Left kidney (tissue), 2 donors: ENCODE data around the gene ECHS1. TPM values are rescaled to one million over a fixed set of nuclear protein-coding genes. Genes with fewer than 3 reads are reported as not detected.
"Not testable (repeated sequence)": the region's sequence is repeated elsewhere in the genome, so short reads cannot be mapped to it uniquely, and the experiment has no call there.

Experiments used
- DNase-seq: peaks from one replicate; pipeline ENCODE4 v3.0.0-alpha.2; 2013
- polyA plus RNA-seq: library from polyadenylated mRNA; unstranded; fragments of 120-200 nt; gene quantifications from one replicate; pipeline ENCODE4 v1.2.1, GENCODE V29; 2013; ENCODE audit not compliant: insufficient read length

Gene ECHS1
- polyA plus RNA-seq, 1 donor: 128 TPM

DNA sequence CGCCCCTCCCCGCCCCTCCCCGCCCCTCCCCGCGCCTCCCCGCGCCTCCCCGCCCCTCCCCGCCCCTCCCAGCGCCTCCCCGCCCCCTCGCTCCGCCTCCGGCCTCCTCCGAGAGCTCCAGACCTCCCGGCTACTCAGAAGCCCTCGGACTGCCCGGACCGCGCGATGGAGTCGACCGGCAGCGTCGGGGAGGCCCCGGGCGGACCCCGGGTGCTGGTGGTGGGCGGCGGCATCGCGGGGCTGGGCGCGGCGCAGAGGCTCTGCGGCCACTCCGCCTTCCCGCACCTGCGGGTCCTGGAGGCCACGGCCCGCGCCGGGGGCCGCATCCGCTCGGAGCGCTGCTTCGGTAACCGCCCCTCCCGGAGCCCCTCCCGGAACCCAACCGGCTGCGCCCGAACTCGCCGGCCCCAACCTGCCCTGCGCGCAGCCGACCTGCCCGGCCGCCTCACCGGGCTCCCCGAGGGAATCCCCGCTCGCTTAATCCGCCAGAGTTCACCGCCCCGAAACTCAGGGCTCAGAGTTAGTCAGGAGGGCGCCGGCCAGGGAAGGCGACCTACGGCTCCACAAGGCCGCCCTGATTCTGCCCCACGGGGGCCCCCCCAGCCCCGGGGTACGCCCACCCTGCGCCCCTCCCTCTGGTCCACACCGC is 6.1 kb upstream of the ECHS1 start, which contains the start of gene PAOX:
PAOX (plus strand) TSS at position 111 of the 649 bp plus-strand sequence; CDS start at position 166, 55 bp downstream.
- no peak for DNase-seq

DNA sequence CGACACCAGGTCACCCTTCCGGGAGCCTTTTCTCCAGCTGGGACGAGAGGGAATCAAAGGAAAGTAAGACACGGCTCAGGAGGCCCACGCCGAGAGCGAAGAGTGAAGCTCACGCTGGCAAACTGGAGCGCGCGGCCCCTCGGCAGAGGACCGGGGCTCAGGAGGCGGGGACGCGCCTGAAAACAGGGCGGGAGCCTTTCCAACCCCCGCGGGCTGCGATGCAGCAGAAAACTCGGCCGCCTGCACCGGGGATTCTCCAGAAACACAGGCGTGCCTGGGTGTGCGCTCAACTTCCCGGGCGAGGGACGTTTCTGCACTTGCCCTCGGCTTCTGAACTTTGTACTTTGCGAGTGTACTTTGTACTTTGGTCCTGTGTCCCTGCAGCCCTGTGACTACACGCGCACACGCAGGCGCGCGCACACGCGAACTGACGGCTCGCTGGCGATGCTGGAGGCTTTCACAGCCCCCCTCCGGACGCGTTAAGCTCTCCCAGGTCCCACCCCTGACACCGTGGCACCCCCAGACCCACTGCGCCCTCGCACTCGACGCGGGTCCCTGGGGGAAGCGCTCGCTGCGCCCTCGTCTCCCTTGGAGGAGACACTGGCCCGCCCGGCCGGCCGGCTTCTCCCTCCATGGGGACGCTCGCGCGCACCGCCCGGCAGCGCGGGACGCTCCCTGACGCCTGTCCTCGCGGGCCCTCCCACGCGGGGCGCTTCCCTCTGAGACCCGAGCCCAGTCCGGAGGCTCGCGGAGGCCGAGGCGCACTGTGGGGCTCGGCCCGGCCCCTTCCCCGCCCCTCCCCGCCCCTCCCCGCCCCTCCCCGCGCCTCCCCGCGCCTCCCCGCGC is 5.3 kb upstream of the ECHS1 start:
- DNase-seq: no peak

DNA sequence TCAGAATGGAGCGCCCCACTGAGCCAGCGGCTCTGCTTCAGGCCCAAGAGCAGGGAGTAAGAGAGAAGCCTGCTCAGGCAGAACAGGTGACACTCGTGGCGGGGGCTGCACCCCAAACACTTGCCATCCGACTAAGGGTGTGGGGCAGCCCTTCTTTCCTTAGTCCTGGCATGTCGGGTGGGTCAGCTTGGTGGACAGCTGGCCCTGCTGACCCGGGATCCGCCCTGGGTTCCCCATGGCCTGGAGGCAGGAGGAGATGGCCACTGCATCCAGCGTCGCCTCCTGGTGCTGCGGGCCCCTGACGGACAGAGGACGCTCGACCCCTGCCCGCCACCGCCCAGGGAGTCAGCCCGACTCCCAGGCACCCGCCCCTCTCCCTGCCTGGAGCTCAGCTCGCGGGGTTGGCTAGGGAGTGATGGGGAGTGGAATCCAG is 4.7 kb upstream of the ECHS1 start:
- DNase-seq: no peak

- no peak for DNase-seq
Observed at GRCh38 chr10:133377025-133377817, 4.1 kb upstream of the ECHS1 start.

DNA sequence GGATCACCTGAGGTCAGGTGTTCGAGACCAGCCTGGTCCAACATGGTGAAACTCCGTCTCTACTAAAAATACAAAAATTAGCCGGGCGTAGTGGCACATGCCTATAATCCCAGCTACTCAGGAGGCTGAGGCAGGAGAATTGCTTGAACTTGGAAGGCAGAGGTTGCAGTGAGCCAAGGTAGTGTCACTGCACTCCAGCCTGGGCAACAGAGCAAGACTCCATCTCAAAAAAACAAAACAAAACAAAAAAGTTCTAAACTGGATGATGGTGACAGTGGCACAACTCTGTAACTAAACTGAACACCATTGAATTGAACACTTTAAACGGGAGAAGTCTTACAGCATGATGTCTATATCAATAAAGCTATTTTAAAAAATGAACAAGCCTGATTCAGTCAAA is 3.0 kb upstream of the ECHS1 start:
- DNase-seq: not testable (repeated sequence)

GRCh38 chr10:133375357-133376115 is 2.4 kb upstream of the ECHS1 start:
- no peak for DNase-seq

GRCh38 chr10:133372507-133372906 is 647 bp downstream of the ECHS1 start:
- DNase-seq: no peak

- no peak for DNase-seq
Observed at GRCh38 chr10:133370030-133370786, 2.9 kb downstream of the ECHS1 start.

DNA sequence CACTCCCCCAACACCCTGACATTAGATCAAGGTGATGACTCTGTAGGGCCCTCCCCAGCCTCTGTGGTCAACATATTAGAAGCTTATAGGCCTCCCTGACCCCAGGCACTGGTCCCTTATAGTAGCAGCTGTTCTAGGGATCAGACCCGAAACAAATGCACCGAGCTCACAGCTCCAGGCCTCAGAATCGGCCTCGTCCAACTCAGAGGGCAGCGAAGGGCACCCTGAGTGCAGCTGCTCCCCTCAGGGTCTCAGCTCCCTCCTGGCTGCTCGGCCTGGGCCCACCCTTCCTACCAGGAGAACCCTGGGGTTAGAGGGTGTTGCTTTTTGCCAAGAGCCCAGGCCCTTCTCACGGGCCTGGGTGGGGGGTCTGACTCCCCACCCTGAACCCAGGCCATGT is 5.0 kb downstream of the ECHS1 start:
- DNase-seq: no peak

GRCh38 chr10:133367461-133367860 is 5.7 kb downstream of the ECHS1 start:
- not testable (repeated sequence) for DNase-seq

- DNase-seq: no peak
Observed at GRCh38 chr10:133366751-133367150, 6.4 kb downstream of the ECHS1 start.

GRCh38 chr10:133366130-133366478 is 7.0 kb downstream of the ECHS1 start:
- DNase-seq: no peak

DNA sequence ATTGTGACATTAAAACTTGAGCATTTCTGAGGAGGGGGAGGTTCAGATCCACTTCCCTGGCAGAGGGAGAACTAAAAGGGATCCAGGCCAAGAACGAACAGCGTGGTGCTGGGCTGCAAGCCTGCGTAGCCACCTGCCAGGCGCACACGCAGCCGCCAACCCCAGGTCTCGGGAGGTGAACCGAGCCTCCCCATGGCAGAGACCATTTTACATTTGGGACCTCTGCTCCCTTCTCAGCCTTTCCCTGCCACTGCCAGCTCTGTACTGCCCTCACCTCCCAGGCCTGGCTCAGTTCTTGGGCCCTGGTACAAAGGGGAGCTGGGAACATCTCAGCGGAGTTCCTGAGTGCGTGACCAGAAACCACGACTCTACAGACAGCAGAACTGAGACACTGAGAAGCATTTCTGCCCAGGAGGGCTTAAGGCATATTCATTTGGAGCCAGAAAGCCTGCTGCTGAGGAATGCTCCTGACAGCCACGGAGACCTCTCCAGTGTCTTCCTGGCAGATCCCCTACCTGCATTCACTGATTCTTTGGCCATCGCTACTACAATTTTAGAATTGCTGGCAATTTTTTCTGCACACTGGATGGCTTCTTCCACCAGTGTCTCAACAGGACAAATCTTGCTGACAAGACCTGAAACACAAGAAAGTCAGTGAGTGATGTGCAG is 7.6 kb downstream of the ECHS1 start:
- no peak for DNase-seq

DNA sequence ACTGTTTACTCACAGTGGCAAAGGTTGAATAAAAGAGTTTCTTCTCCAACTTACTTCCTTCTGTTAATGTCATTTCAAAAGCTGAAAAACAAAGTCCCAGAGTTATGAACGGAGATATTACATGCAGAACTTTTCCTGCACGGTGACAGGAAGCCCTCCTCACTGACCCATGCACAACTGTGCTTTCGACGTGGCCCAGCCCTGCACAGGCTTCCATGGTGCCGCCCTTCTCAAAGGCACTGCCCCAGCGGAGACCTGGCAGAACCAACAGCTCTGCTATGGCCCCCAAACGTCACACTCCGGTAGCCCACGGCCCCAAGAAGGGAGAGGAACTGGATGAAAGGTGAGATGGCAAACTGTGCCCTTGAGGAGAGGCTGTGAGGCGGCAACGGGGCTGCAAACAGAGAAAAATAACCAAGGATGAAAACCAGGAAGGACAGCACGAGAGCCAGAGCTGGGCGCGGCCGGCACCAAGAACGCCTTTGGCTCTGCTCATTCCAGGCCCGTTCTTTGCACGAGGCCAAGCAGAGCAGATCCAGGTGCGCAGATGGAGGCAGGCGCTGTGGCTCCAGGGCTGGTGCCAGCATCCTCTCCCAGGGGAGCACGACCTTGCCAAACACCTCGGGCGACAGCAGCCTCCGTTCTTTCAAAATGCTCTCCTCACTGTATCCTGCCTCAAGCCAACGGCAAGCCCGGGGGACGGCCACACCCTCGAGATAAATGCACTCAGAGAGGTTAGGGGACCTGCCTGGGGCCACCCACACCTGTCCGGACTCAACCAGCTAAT is 8.3 kb downstream of the ECHS1 start:
- DNase-seq: no peak

DNA sequence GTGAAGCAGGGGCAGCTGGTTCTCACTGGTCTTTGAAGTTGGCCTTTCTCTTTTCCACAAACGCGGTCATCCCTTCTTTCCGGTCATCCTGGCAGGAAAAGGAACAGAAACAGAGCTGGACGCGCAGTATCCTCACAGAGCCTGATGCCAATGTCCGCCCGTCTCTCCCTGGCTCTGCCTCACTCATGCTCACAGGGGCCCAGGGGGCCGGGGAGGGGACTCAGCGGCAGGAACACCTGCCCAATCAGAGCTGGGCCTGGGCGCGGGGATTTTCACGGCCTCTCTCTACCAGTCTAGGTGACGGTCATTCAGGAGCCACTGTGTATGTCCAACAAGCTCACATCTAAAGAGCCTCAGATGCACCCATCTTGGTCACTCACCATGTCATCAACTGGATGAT is 10.3 kb downstream of the ECHS1 start:
- DNase-seq: no peak

GRCh38 chr10:133361773-133362441 is 11.2 kb downstream of the ECHS1 start:
- DNase-seq: no peak

DNA sequence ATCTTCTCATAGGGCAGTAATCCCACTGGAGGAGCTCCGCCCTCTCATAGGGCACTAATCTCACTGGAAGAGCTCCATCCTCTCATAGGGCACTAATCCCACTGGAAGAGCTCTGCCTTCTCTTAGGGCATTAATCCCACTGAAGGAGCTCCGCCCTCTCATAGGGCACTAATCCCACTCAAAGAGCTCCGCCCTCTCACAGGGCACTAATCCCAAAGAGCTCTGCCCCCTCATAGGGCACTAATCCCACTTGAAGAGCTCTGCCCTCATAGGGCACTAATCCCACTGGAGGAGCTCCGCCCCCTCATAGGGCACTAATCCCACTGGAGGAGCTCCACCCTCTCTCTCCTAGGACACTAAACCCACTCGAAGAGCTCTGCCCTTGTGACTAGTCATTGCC is 11.9 kb downstream of the ECHS1 start:
- DNase-seq: no peak

DNA sequence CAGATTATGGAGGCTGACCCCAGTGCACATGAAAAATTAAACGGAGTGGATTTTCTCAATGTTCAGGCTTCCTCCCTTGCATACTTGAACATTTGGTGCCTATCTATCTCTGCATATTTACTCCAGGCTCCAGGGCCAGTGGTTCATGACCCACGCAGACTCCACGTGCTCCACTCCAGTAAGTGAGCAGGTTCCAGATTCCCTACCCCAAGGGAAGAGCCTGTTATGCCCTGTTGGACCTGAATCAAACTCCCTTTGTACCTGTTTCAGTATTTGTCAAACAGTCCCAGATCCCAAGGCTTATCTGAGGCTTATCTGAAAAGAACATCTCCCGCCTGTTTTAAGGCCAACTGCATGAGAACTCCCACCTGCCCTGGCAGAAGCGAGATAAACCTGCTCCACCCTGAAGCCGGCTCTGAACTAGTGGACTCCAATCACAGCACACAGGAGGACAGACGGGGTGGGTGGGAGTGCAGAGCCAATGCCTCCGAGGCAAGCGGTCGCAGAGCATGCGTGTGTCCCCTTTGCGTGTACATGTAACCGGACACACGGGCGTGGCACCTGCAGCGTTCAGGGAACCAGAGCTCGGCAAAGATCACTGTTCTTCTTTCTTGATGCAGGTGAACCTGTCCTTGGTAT is 13.1 kb downstream of the ECHS1 start:
- DNase-seq: no peak

- no peak for DNase-seq
Observed at GRCh38 chr10:133359554-133359971, 13.6 kb downstream of the ECHS1 start.
